ENCODE data around the gene RAVER2.
A peak's percentile ranks its signal among the peaks of the same experiment; 100 is the strongest.
"Not testable (repeated sequence)": the region's sequence is repeated elsewhere in the genome, so short reads cannot be mapped to it uniquely, and the experiment has no call there.

The RAVER2 gene

GRCh38 chr1:64814427-64814826, 69.6 kb downstream of the RAVER2 start:
- DNase-seq (ENCODE audit: low read depth), result no peak

DNA sequence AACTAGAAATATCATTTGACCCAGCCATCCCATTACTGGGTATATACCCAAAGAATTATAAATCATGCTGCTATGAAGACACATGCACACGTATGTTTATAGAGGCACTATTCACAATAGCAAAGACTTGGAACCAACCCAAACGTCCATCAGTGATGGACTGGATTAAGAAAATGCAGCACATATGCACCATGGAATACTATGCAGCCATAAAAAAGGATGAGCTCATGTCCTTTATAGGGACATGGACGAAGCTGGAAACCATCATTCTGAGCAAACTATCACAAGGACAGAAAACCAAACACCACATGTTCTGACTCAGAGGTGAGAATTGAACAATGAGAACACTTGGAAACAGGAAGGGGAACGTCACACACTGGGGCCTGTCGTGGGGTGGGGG, 72.5 kb downstream of the RAVER2 start:
- not testable (repeated sequence) for DNase-seq (ENCODE audit: low read depth)

DNA sequence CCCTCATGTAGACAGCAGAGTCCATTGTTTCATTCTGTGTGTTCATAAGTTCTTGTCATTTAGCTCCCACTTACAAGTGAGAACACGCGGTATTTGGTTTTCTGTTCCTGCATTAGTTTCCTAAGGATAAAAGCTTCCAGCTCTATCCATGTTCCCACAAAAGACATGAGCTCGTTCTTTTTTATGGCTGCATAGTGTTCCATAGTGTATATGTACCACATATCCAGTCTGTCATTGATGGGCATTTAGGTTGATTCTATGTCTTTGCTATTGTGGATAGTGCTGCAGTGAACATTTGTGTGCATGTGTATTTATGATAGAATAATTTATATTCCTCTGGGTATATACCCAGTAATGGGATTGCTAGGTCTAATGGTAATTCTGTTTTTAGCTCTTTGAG, 75.7 kb downstream of the RAVER2 start:
- not testable (repeated sequence) for DNase-seq (ENCODE audit: low read depth)

GRCh38 chr1:64822621-64823020, 77.7 kb downstream of the RAVER2 start:
- DNase-seq (ENCODE audit: low read depth), result no peak

- DNase-seq (ENCODE audit: low read depth), result peak; percentile 48
These were observed 79.0 kb downstream of the RAVER2 start for GRCh38 chr1:64823691-64824476.

DNA sequence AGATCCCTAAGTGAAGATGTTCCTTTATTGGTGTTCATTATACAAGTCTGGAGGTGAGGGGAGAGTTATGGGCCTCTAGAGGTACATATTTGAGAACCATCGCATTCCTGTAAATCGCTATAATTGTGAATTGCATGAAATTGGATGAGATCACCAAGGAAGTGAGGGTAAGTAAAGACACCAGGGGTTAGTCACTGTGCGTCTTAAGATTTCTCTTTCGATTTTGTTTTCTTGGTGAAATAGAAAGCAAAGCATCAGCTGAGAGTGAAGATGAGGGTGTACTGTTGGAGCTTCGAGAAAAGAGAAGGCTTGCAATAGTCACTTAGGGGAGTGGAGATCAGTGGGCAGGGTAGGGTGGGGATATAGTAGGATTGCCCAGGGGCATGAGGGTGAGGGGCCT, 82.1 kb downstream of the RAVER2 start:
- DNase-seq (ENCODE audit: low read depth), result no peak

DNA sequence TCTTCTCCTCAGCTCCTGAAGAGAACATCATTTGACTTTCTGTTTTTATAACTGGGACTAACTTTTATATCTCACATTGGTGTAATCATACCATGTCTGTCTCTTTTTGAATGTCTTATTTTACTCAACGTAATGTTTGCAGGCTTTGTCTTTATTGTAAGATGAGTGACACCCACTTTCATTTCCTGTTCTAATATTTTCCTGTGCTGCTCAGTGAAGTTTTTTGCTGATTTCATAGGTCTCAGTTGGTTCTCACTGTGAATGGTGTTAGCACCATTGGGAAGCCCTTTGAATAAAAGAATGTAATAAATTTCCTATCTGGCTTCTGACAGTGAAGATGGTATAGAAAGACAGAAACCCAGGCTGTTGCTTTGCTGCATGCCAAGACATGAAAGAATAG, 84.0 kb downstream of the RAVER2 start:
- no peak for DNase-seq (ENCODE audit: low read depth)

- no peak for DNase-seq (ENCODE audit: low read depth)
These were observed 84.6 kb downstream of the RAVER2 start for GRCh38 chr1:64829411-64830029.

DNA sequence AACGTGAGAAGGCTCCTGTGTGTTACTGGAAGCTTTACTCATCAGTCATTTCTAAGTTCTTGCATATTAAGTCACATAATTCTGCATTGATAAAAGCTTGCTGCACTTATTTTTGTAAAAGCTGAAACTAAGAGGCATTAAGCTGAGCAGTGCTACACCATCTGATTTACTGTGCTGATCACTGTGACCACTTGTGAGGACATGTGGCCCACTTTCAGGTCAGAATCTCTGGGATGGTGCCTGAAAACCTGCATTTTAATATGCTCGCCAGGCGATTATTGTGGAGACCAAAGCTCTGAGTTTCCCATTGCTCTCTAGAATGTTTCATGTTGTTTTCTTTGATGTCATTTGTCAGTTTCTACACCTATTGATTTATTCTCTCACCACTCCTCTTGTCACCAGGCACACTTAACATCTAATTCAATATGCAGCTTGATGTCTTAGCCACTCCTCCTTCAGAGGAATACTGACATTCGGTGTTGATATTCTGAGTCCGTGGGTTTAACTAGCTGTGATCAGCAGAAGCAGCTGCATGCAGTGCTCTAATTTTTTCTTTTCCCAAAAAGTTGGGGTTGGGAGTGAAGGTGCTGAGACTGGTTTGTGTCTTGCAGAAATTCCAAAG, 85.3 kb downstream of the RAVER2 start:
- no peak for DNase-seq (ENCODE audit: low read depth)

GRCh38 chr1:64834734-64835133, 89.9 kb downstream of the RAVER2 start:
- no peak for DNase-seq (ENCODE audit: low read depth)

- DNase-seq (ENCODE audit: low read depth), result no peak
These were observed 91.9 kb downstream of the RAVER2 start for GRCh38 chr1:64836802-64837201.

- no peak for DNase-seq (ENCODE audit: low read depth)
These were observed 93.6 kb downstream of the RAVER2 start for GRCh38 chr1:64838486-64838885.

DNA sequence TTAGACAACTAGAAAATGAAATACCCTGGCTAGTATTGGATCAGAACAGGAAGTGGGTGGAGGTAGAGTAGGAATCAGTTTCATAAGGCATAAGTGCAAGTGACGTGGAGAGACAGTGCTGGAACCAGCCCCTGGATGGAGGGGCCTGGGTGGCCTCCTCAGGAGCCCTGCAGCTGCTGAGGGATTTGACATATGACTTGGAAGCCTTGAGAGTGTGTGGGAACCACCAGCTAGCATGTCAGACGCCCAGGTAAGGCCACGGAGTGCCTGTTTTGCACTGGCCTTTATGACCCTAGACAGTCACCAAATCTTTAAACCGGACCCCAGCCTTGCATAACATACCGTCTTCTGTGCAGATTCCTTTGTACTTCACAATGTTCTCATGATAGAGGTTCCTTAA, 94.4 kb downstream of the RAVER2 start:
- no peak for DNase-seq (ENCODE audit: low read depth)

- no peak for DNase-seq (ENCODE audit: low read depth)
These were observed 95.0 kb downstream of the RAVER2 start for GRCh38 chr1:64839732-64840405.

DNA sequence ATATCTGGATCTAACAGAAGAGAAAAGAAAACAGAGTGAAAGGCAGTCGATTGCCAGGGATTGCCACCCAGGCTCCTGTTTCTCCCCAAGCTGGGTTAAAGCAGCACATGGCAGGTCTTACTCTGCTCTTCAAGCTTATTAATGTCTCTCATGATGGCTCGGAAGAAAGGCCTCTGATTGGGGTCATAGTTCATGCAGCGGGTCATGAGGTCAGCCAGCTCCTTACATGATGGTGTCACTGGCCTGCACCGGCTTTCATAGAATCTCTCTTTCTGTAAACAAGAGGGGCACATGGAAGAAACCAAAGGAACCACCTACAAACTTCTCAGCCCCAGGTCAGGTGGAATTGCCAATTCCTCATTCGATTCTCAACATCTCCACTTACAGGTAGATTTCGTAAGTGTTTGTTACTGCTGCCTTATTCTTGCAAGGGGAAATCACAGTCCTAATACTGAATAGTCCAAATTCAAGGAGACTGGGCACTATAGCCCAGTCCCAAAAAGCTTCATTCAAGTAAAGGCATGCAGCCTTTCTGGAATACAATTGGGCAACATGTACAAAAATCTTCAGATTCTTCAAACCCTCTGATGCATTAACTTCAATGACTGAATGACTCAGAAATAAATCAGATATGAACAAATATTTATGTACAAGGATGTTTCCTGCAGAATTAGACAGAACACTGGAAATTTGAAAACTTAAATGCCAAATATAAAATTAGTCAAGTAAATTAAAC, 96.6 kb downstream of the RAVER2 start:
- DNase-seq (ENCODE audit: low read depth), result no peak

- no peak for DNase-seq (ENCODE audit: low read depth)
These were observed 97.3 kb downstream of the RAVER2 start for GRCh38 chr1:64842224-64842623.

DNA sequence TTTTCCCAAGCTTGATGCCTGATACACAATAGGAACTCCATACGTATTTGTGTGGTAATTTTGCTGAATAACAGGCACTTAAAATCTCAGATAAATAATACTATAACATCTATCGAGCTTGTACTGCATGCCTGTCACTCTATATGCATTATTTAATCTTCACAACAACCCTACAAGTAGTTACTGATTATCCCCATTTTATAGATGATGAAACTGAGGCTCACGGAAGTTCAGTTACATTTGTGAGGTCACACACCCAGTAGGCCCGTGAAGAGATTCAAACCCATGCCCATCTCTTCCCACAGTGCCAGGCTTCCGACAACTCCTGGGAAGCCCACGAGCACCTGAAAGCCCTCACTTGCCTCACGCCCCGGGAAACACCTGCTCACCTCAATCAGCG, 98.8 kb downstream of the RAVER2 start:
- DNase-seq (ENCODE audit: low read depth), result no peak

GRCh38 chr1:64844175-64844574, 99.3 kb downstream of the RAVER2 start:
- DNase-seq (ENCODE audit: low read depth), result no peak

DNA sequence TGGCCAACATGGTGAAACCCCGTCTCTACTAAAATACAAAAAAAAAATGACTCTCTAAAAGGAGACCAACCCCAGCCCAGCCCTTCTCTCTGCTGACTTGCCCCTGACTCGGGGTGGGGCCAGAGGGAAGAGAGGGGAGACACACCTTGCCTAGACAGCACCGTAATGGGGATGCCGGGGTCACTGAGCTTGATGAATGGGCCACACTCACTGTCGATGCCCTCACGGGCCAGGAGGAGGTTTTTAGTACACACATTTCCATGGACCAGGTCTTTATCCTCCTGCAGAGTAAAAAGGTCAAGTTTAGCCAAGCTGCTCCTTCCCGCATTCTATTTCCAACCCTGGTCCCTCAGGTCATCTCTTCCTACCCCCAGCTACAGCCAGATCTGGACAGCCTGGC, 99.7 kb downstream of the RAVER2 start:
- DNase-seq (ENCODE audit: low read depth), result no peak

DNA sequence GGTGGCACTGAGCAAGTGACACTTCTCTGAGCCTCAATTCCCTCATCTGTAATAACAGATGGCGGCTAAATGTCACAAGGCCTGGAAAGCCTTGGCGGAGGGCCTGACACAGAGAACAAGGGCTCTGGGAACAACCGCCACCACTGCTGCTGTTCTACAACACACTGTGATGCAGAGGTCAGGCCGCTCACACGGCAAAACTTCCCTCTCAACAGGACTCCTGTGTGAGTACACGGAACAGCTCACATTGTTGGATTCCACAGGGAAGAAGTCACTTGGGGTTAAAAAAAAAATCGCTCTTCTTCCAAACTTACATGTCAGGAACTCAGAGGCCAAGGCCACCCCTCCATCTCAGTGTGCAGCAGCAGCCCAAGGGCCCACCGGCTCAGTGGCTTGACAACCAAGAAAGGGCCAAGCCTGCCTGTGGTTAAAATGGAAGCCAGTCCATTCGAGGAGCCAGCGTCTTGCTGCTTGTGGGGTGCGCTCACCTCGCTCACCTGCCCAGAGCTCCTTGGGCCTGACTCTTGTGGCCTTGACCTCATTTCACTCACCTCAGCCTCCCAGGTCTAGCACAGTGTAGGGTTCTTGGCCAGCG, 101.1 kb downstream of the RAVER2 start:
- no peak for DNase-seq (ENCODE audit: low read depth)

GRCh38 chr1:64846573-64847430, 101.9 kb downstream of the RAVER2 start:
- DNase-seq (ENCODE audit: low read depth), result no peak

All from activated T-cell treated with anti-CD3 and anti-CD28 coated beads for 24 hours (primary cell).